Measurements from ENCODE around the gene MOGAT2.

The MOGAT2 gene

GRCh38 chr11:75768909-75769771 is 51.5 kb downstream of the MOGAT2 start:
- no peak for TF ChIP-seq CTCF (IDR thresholded peaks at IDR 0.05; ENCODE audit: extremely low read depth, missing control alignments)
- no peak for DNase-seq (ENCODE audit: low spot score)

- no peak for DNase-seq (ENCODE audit: low spot score)
- TF ChIP-seq CTCF (IDR thresholded peaks at IDR 0.05; ENCODE audit: extremely low read depth, missing control alignments), result no peak
Observed at GRCh38 chr11:75770102-75770501, 52.5 kb downstream of the MOGAT2 start.

- TF ChIP-seq CTCF (IDR thresholded peaks at IDR 0.05; ENCODE audit: extremely low read depth, missing control alignments), result no peak
- no peak for DNase-seq (ENCODE audit: low spot score)
Observed at GRCh38 chr11:75771646-75772410, 54.2 kb downstream of the MOGAT2 start.

GRCh38 chr11:75773595-75774353 is 56.1 kb downstream of the MOGAT2 start:
- no peak for TF ChIP-seq CTCF (IDR thresholded peaks at IDR 0.05; ENCODE audit: extremely low read depth, missing control alignments)
- peak; percentile 83 for DNase-seq (ENCODE audit: low spot score)

GRCh38 chr11:75775056-75775455 is 57.4 kb downstream of the MOGAT2 start:
- DNase-seq (ENCODE audit: low spot score), result no peak
- TF ChIP-seq CTCF (IDR thresholded peaks at IDR 0.05; ENCODE audit: extremely low read depth, missing control alignments), result no peak

GRCh38 chr11:75776546-75776945 is 58.9 kb downstream of the MOGAT2 start:
- TF ChIP-seq CTCF (IDR thresholded peaks at IDR 0.05; ENCODE audit: extremely low read depth, missing control alignments), result no peak

More at GRCh38 chr11:75776546-75776945, 58.9 kb downstream of the MOGAT2 start:
- DNase-seq (ENCODE audit: low spot score), result no peak
